NK-92 (cell line): ENCODE data around the gene PROSER3.

Source experiments
- DNase-seq: peaks from one replicate; lab custom pipeline; 2025; ENCODE audit not compliant: unreplicated experiment; lab: John Stamatoyannopoulos, UW

PROSER3 gene

GRCh38 chr19:35775298-35776101, 17.5 kb downstream of the PROSER3 start, which contains the start of gene ARHGAP33:
Gene ARHGAP33, plus strand, starts transcription at chr19:35775564. Its CDS starts 95 bp downstream, at chr19:35775659.
- DNase-seq = peak; percentile 82

- no peak for DNase-seq
Observed at GRCh38 chr19:35776102-35776788, 18.3 kb downstream of the PROSER3 start.

GRCh38 chr19:35777086-35777841, 19.3 kb downstream of the PROSER3 start:
- no peak for DNase-seq

GRCh38 chr19:35777961-35778360, 20.0 kb downstream of the PROSER3 start:
- no peak for DNase-seq

GRCh38 chr19:35779033-35779432, 21.1 kb downstream of the PROSER3 start:
- no peak for DNase-seq

GRCh38 chr19:35780058-35780457, 22.1 kb downstream of the PROSER3 start:
- DNase-seq = no peak

GRCh38 chr19:35780717-35781116, 22.7 kb downstream of the PROSER3 start:
- no peak for DNase-seq

GRCh38 chr19:35781650-35782049, 23.7 kb downstream of the PROSER3 start:
- DNase-seq = no peak

- DNase-seq = no peak
Observed at GRCh38 chr19:35782589-35782988, 24.6 kb downstream of the PROSER3 start.

GRCh38 chr19:35783469-35784434, 25.8 kb downstream of the PROSER3 start:
- DNase-seq = no peak

GRCh38 chr19:35784503-35785338, 26.7 kb downstream of the PROSER3 start:
- DNase-seq = no peak

- no peak for DNase-seq
Observed at GRCh38 chr19:35785339-35785627, 27.3 kb downstream of the PROSER3 start.

- no peak for DNase-seq
Observed at GRCh38 chr19:35786299-35787160, 28.6 kb downstream of the PROSER3 start.

GRCh38 chr19:35787227-35787799, 29.3 kb downstream of the PROSER3 start:
- no peak for DNase-seq

- DNase-seq = no peak
Observed at GRCh38 chr19:35788205-35788960, 30.4 kb downstream of the PROSER3 start.

GRCh38 chr19:35789195-35789977, 31.4 kb downstream of the PROSER3 start:
- DNase-seq = no peak
